Stimulated activated CD8-positive, alpha-beta memory T cell treated with anti-CD3 and anti-CD28 coated beads, Interleukin-12 subunit alpha, Interleukin-12 subunit beta, amount 100 ng/mL, for 24 hours (primary cell): ENCODE measurements around the gene NFKBIE.
A peak's percentile ranks its signal among the peaks of the same experiment; 100 is the strongest.

ENCODE experiments used
- DNase-seq: peaks from one replicate; pipeline ENCODE4 v3.0.0-alpha.2; 2020; ENCODE audit errors: extremely low read depth

The NFKBIE gene

GRCh38 chr6:44227148-44227793, 38.1 kb downstream of the NFKBIE start:
- no peak for DNase-seq

GRCh38 chr6:44226368-44227147, 38.8 kb downstream of the NFKBIE start:
- no peak for DNase-seq

DNA sequence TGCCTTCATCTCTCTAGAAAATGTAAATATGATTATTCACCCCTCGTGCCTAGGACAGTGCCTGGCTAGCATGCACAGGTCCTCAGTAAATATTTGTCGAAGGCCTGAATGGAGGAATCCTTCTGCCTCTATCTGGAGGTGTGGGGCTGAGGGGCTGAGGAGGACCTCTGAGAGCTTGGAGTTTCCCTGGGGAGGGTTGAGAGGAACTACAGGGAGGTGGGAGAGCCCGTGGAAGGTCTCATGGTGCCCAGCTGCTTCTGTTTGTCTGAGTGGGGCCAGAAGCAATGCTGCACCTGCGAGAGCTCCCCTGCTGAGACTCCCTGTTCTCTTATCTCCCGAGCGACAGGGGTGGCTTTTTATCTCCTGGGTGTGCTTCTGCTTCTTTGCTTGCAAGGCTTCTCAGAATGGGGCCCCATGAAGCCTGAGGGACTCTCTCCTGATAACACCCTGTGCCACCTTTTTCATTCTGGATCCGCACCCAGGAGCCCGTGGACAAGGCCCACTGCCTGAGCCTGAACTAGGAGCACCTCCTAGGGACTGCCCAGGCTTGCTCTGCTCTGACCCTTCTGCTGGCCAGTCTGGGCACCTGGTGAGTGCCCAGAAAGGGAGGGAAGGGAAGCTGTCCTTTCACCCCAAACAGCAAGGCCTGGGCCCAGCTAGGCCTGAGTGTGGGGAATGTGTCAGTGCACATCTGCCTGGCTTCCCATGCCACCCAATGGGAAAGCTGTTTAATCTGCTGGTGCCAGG, 39.6 kb downstream of the NFKBIE start:
- no peak for DNase-seq

- no peak for DNase-seq
Observed at GRCh38 chr6:44224965-44225305, 40.4 kb downstream of the NFKBIE start.

DNA sequence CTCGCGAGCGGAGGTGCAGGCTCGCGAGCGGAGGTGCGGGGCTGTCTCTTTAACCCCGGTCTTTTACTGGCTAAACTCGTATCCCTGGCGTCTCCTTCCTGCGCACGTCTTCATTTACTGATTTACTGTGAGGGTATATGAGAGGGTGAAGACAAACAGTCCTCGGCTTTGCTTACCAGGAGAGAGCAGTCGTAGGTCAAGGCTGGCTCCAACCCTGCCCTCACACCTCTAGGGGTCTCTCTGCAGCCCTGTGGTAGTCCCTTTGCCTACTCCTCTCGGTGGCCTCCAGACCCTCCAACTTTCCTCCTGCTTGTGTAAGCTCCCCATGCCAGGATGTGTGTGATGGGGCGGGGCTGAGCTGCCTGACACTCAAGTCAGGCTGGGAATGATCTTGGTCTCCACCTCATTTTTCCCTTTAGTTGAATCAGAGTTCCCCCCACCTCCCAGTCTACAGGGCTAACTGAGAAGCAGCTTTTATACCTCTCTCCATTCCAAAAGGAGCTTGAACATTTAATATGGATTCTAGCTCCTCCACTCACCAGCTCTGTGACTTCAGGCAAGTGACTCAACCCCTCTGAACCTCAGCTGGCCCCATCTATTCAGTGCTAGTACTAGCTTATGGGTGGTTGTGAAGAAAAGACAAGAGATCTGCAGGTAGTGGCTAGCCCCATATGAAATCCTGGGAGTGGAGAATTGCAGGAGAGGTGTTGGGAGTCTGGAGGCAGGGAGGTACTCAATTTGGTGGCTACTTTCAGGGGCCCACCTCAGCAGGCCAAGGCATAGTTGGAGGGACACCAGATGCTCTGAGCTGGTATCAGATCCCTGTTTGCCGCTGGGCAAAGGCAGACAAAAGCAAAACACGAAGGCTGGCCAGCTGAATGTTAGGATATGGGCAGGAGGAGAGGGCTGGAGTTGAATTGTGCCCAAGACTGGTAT, 41.1 kb downstream of the NFKBIE start:
- DNase-seq, result no peak

DNA sequence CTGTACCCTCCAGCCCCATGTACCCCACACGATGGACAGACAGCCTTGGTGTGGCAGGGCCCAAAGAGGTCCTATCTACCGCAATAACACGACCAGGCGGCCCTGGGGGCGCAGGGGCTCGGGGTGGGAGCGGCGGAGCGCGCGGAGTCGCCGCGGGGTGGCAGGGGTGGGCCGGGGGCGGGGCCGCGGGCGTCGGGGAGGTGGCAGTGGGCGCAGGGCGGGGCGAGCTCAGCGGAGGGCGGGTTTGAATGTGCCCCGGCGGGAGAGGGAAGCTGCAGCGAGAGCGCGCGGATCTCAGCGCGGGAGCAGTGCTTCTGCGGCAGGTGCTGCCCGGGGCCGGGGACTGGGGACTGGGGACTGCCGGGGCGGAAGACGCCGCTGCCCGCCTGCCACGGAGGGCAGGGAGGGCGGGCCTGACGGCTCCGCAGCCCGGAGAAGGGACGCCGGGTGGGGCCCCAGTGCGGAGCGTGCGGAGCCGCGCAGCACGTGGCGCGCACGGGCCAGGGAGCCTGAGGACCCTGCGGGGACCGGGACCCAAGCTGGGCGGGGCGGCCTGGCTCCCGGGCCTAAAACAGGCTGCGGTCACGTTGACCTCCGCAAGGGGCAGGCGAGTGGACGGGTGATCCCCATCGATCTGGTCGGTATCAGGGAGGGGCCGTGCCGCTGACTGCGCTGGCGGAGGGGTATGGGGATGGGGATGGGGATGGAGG, 41.9 kb downstream of the NFKBIE start, which contains the start of gene SLC29A1:
TSS of gene SLC29A1 (plus strand) at position 277 of the 710 bp plus-strand sequence. CDS start 3,719 bp downstream, outside the sequence.
- DNase-seq, result peak; percentile 63

- DNase-seq, result no peak
Observed at GRCh38 chr6:44222486-44223318, 42.6 kb downstream of the NFKBIE start.

DNA sequence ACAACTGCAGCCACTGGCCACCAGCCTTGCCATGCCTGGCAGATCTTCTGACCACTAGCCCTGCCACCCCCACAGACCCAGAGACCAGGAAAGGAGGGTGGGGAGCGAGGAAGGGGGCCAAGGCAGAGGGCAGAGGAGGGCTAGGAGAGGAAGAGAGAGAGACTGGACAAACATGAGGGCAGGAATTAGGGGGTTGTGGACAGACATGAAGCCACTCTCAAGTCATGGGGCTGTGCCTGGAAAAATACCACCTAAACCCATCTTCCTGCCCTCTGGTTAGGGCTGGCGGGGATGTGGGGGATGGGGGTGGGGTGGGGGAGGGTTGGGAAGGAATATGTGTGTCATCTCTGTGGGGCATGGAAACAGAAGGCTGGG, 43.4 kb downstream of the NFKBIE start:
- no peak for DNase-seq

DNA sequence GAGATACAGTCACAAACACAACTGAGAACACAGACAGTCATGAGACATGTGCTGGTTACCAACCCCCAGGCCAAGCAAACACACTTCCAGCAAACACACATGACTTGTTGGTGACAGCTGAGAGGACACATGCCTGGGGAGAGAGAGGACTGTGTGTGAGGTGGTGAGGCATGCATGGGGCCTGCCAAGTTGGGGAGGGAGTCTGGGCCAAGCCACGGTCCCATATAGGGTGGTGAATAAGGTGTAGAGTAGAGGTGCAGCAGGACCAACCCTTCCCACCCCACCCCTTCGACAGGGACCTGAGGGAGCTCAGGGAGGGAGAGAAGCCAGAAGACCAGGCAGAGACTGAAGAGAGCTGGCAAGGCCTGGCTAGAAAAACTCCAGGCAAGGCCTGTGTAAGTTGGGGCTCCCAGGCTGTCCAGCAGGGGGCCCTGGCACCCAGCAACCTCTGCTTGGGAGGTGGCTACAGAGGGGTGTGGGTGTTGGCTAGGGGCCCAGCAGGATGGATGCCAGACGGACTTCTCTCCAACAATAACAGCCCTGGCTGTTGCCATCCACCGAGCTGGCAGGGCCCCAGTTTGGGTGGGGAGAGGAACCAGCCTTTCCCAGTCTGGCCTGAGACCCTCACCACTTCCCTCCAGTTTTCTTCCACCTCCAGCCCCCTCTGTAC, 43.9 kb downstream of the NFKBIE start:
- peak; percentile 44 for DNase-seq

DNA sequence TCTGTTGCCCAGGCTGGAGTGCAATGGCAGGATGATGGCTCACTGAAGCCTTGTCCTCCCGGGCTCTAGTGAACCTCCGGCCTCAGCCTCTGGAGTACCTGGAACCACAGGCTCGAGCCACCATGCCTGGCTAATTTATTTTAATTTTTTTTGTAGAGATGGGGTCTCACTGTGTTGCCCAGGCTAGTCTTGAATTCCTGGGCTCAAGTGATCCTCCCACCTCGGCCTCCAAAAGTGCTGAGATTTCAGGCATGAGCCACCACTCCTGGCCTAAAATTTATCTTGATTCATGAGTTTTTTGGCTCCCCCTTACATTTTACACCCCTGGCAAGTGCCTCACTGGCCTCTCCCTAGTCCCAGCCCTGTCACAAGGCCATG, 44.4 kb downstream of the NFKBIE start:
- no peak for DNase-seq

- no peak for DNase-seq
Observed at GRCh38 chr6:44219815-44220784, 45.3 kb downstream of the NFKBIE start.

GRCh38 chr6:44219053-44219814, 46.1 kb downstream of the NFKBIE start:
- DNase-seq, result no peak

DNA sequence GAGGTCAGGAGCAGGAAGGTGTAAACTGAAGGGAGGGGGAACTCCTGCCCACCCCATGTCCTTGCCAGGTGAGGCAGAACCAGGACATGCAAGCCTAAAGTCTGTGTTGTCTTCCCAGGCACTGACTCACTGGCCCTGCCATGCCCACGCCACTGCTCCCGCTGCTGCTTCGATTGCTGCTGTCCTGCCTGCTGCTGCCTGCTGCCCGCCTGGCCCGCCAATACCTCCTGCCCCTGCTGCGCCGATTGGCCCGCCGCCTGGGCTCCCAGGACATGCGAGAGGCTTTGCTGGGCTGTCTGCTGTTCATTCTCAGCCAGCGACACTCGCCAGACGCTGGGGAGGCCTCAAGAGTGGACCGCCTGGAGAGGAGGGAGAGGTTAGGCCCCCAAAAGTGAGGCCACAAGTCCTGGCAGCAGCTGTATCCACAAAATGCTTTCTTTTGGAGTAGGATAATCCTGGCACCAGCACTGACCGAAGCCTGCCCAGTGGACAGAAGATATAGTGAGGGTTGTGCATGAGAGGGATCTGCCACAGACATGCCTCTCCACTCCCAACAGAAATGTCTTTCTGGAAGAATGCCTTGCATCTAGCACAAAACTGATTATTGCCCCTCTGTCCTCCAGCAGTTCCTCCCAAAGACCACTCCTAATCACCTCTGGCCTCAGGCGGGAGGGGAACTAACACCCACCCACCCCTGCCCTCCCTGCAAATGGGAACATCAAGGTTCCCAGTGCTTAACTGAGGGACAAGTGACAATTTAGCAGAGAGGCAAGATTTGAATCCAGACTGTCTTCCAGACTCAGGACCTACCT, 47.8 kb downstream of the NFKBIE start:
- no peak for DNase-seq

DNA sequence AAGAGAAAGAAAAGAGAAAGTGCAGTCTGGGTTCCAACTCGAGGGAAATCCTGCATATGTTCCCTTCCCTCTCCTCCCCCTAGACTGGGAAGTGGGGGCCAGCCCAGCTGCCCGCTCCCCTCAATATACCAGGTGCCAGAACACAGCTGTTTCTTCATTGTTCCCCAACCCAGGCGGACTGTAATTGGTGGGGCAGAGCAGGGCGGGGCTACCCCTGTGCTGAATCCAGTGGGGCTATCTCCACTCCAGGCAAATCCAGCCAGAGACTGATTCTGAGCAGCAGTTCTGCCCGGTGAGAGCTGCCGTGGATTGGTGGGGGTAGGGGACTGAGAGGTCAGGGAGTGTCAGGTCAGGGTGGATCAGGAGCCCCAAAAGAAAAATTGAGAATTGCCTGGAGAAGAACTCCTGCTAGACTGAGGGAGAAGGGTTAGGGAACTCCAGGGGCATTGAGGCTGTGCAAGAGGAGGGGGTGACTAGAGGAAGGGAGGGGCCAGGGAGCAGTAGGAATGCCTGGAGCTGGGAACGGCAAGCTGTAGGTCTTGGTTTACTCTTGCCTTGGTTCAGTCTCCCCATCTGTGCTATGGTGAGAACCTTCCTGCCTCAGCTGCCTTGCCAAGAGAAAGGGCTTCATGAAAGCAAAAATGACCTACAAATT, 48.5 kb downstream of the NFKBIE start, which contains the start of gene MYMX:
TSS of gene MYMX (plus strand) at position 250 of the 655 bp plus-strand sequence. CDS start 546 bp downstream, outside the sequence.
- DNase-seq, result no peak

DNA sequence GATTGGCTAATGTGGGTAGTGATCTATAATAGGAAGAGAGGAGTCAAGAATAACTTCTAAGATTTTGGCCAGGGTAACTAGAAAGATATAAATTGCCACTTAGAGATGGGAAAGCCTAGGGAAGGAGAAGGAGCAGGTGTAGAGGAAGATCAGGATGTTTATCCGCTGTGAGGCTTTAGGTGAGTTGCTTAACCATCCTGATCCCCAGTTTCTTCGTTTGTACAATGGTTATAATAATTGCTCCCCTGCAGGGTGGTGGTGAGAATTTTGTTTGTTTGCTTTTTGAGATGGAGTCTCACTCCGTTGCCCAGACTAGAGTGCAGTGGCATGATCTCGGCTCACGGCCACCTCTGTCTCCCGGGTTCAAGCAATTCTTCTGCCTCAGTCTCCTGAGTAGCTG, 51.0 kb downstream of the NFKBIE start:
- no peak for DNase-seq

DNA sequence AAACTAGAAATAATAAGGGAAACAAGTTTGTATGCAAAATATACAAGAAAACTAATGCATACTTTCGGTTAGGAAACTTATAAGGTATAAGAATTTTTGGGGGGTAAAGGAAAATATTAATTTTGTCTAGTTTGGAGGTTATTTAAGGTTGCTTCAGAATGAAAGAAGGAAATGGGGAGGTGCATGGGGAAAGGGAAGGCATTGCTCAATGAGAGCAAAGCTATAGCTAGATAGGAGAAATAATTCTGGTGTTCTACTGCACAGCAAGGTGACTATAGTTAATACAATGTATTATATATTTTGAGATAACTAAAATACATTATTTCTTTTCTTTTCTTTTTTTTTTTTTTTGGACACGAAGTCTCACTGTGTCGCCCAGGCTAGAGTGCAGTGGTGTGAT, 54.1 kb downstream of the NFKBIE start:
- DNase-seq, result no peak
